Omental fat pad (tissue), 4 donors: ENCODE measurements around the gene MRPL34. TPM values are rescaled to one million over a fixed set of nuclear protein-coding genes. Genes with fewer than 3 reads are reported as not detected.
A peak's percentile ranks its signal among the peaks of the same experiment; 100 is the strongest.

ENCODE experiments used
- ATAC-seq: fragments of 150-250 bp; one replicate; pipeline ENCODE4 v1.9.1; 2016; ENCODE audit warnings: mild to moderate bottlenecking, moderate library complexity; ENCODE audit not compliant: low FRiP score
- DNase-seq: peaks from one replicate; pipeline ENCODE4 v3.0.0-alpha.2; 2019; ENCODE audit warnings: low spot score
- total RNA-seq, 4 donors: library from RNA; depleted of rRNA; stranded (reverse); fragments of >200 nt; gene quantifications; one replicate each; pipeline ENCODE4 v1.1.0, GENCODE V29; 2016
- TF ChIP-seq, protein P1 (sequence below), 3 donors: fragments of 450-650 bp; IDR thresholded peaks; one replicate each; pipeline ENCODE4 v1.5.1; 2016 to 2017; ENCODE audit warnings: antibody characterized with exemption in 3 of 3, mild to moderate bottlenecking in 3 of 3, moderate library complexity in 2 of 3

Gene MRPL34
- total RNA-seq, 4 donors from 2014 or later = 87.9 to 134 (median 119) TPM

DNA sequence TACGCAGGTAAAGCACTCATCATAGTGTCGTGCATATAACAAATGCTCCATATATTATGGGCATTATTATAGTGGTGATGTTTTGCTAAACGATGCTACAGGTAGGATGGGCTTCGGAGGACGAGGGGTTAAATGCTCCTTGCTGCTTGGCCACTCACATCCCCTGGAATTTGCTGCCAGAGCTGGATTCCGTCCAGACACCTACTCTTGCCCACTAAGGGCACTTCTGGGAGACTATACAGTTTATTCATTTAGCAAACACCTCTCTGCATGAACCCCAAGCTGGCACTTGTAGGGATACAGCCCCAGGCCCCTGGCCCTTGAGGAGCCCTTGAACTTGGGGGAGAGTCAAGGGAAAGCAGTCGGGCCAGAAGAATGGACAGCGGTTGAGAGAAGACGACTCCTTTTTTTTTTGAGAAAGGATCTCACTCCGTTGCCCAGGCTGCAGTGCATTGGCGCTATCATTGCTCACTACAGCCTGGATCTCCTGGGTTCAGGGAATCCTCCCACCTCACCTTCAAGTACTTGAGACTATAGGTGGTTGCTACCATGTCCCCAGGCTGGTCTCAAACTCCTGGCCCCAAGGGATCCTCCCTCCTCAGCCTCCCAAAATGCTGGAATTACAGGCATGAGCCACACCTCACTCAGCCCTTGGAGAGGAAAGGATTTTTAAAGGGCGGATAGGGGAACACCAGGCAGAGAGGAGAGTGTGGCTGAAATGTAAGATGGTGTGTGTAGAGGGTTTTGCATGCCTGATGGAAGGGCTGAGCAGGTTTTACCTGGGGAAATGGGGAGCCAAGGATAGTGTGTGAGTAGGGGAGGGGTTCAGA lies 1.1 kb upstream of the MRPL34 start:
- TF ChIP-seq, protein P1, sequence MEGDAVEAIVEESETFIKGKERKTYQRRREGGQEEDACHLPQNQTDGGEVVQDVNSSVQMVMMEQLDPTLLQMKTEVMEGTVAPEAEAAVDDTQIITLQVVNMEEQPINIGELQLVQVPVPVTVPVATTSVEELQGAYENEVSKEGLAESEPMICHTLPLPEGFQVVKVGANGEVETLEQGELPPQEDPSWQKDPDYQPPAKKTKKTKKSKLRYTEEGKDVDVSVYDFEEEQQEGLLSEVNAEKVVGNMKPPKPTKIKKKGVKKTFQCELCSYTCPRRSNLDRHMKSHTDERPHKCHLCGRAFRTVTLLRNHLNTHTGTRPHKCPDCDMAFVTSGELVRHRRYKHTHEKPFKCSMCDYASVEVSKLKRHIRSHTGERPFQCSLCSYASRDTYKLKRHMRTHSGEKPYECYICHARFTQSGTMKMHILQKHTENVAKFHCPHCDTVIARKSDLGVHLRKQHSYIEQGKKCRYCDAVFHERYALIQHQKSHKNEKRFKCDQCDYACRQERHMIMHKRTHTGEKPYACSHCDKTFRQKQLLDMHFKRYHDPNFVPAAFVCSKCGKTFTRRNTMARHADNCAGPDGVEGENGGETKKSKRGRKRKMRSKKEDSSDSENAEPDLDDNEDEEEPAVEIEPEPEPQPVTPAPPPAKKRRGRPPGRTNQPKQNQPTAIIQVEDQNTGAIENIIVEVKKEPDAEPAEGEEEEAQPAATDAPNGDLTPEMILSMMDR (IDR thresholded peaks at IDR 0.05) = no peak
- no peak for ATAC-seq
- DNase-seq = no peak

DNA sequence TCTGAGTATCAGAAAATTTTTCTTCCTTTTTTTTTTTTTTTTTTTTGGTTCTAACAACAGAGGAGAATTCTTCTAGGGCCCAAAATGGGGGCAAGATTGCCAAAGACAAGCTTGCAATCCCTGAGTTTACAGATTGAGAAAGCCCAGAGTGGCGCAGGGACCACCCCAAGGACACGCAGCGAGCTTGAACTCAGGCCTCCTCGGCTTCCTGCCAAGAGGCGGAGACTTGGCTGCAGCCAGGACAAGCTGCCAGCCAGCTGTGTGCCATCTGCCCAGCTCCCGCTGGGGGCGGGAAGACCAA lies 506 bp upstream of the MRPL34 start:
- ATAC-seq = no peak
- no peak for DNase-seq
- TF ChIP-seq, protein P1 (IDR thresholded peaks at IDR 0.05) = no peak

DNA sequence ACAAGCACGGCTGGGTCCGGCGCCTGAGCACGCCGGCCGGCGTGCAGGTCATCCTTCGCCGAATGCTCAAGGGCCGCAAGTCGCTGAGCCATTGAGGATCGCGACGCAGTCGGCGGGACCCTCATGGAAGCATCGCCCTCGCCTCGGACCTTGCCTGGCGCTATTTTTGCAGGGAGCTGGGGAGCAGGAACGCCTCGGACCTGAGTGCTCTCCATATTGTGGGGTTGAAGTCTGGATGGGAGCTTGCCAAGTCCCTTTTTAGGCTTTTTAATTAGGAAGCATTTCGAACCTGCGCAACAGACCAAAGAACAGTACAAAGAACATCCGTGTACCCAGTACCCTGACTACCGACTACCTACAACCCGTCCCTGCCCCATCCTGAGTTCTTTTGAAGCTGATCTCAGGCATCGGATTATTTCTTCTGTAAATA lies 628 bp downstream of the MRPL34 start:
- no peak for ATAC-seq
- no peak for DNase-seq
- TF ChIP-seq, protein P1 (IDR thresholded peaks at IDR 0.05) = no peak

DNA sequence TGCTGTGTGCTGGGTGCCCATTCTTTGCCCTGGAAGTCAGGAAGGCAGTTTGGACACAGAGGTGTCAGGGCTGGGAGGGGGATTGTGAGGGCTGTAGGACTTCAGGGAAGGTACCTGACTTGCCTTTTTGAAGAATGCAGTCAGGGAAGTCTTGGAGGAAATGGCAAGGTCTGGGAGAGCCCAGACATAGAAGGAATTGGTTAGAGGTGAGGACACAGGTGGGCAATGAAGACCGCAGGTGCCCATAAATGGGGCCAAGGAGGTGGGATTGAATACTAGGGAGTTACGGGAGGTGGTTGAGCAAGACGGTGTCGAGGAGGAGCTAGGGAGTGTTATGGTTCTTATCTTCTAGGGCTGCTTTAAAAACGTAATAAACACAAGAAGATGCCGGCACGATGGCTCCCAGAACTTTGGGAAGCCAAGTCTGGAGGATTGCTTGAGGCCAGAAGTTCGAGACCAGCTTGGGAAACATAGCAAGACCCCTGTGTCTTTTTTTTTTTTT lies 2.3 kb downstream of the MRPL34 start:
- DNase-seq (no peak), ATAC-seq (no peak)
- TF ChIP-seq, protein P1 (IDR thresholded peaks at IDR 0.05) = no peak

DNA sequence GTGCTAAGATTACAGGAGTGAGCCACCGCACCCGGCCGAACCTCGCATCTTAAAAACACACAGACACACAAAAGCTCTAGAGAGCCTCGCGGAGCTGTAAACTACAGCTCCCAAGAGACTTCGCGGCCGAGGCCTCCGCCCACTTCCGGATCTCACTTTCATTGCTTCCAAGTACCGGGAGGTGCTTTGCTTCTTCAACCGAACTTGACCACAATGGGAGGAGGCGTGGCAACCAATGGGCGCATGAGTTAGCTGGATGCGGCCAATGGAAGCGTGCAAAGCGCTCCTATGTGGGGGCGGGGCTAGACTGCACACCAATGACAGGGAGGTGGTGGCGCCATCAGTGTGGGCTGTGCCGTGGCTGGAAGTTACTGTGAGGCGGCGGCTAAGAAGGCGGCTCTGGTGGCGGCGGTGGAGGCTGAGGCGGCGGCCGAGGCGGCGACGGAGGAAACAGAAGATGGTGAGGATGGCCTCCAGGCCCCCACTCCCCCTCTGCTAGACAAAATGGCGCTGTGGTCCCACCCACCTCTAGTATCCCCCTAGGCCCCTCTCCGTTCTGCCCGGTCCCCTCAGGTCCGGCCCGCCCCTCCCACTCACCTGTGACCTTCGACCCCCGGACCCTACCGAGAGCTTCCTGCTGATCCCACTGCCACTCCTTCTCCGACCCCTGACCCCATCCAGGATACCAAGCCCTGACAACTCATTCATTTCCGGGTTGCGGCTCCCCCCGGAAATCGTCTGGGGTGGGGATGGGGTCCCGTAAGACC lies 3.7 kb downstream of the MRPL34 start, which contains the start of gene DDA1:
DDA1 (plus strand) TSS at position 366 of the 767 bp plus-strand sequence; CDS start at position 458, 92 bp downstream.
- peak; percentile 90 for ATAC-seq
- peak; percentile 97 for DNase-seq
- TF ChIP-seq, protein P1 (IDR thresholded peaks at IDR 0.05) = no peak

DNA sequence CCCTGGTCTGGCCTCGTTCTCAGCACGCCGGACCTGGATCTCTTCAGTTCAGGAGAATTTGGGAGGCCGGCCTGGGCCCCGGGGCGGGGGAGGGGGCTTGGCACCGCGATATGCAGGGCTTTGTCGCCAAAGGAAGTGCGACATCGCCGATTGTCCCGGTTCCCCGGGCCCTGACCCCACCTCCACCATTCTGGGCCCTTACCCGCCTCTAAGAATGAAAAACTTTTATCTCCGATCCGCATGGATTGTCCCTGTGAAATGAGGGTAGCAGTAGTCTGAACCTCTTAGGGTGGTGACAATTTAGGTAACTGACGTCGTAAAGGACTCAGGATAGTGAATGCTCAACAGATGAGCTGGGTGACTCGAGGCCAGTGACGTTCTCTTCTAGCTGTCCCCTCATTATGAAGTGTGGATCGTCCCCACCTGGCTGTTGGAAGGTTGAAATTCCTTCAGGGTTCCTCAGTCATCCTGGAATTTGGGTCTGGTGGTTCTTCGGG lies 4.3 kb downstream of the MRPL34 start:
- ATAC-seq (no peak), DNase-seq (no peak)
- TF ChIP-seq, protein P1 (IDR thresholded peaks at IDR 0.05) = no peak
